H1 (cell line): ENCODE results near the gene KLF13. TPM values are rescaled to one million over a fixed set of nuclear protein-coding genes. Genes with fewer than 3 reads are reported as not detected.

Source experiments
- CTCF ChIA-PET: fragments of 300-600 bp; sonication (Branson Sonifier 250); formaldehyde crosslinking; loops from one replicate; lab custom pipeline; 2021; ENCODE audit not compliant: partially characterized antibody; lab: Charles Lee
- POLR2A ChIA-PET: fragments of 300-600 bp; sonication (Branson Sonifier 250); formaldehyde crosslinking; loops from one replicate; lab custom pipeline; 2021; ENCODE audit warnings: inconsistent platforms; ENCODE audit not compliant: partially characterized antibody; lab: Charles Lee
- DNase-seq, 2 experiments: peaks; one replicate each; pipeline versions ENCODE4 v3.0.0 to v3.0.0-alpha.2; 2010 to 2022; ENCODE audit warnings: low spot score in 2 of 2, low read depth in 1 of 2, mixed read lengths in 1 of 2
- FAIRE-seq: peaks from 2 replicates; lab custom pipeline; 2011; peaks lifted over from hg19 to GRCh38; lab: Jason Lieb, UNC
- H2AFZ ChIP-seq: 2 replicates; pipeline ENCODE4 v1.8.1; 2012; ENCODE audit warnings: low read length, inconsistent platforms
- H2AK5ac ChIP-seq: 2 replicates; pipeline ENCODE4 v1.6.1; 2013; ENCODE audit warnings: low read depth, low read length
- H2BK120ac ChIP-seq: replicated peaks from 2 replicates; pipeline ENCODE3; 2013; ENCODE audit warnings: low read depth, low read length, inconsistent platforms
- H2BK12ac ChIP-seq: 2 replicates; pipeline ENCODE4 v1.6.1; 2013; ENCODE audit warnings: low read depth, low read length
- H2BK15ac ChIP-seq: 2 replicates; pipeline ENCODE4 v1.6.1; 2013; ENCODE audit warnings: low read length
- H2BK20ac ChIP-seq: 2 replicates; pipeline ENCODE4 v1.6.1; 2013; ENCODE audit warnings: low read length
- H2BK5ac ChIP-seq: 2 replicates; pipeline ENCODE4 v1.6.1; 2013; ENCODE audit warnings: low read depth, low read length
- H3K14ac ChIP-seq: 2 replicates; pipeline ENCODE4 v1.6.1; 2013; ENCODE audit warnings: inconsistent platforms; ENCODE audit not compliant: insufficient read length
- H3K18ac ChIP-seq: 2 replicates; pipeline ENCODE4 v1.6.1; 2013; ENCODE audit warnings: low read length; ENCODE audit errors: extremely low read depth
- H3K23ac ChIP-seq: 2 replicates; pipeline ENCODE4 v1.6.1; 2013; ENCODE audit warnings: inconsistent platforms; ENCODE audit not compliant: insufficient read length
- H3K23me2 ChIP-seq: 2 replicates; pipeline ENCODE4 v1.6.1; 2013; ENCODE audit warnings: low read depth, low read length
- H3K27ac ChIP-seq: 2 replicates; pipeline ENCODE4 v1.6.1; 2011; ENCODE audit warnings: low read depth, low read length, inconsistent platforms
- H3K27me3 ChIP-seq, 4 experiments: replicated peaks in 1 of 4; 1 replicate in 1 of 4; 2 replicates in 3 of 4; pipeline versions ENCODE4 v1.6.1 to v1.8.1; 2011 to 2013; ENCODE audit warnings: low read length in 3 of 4, mild to moderate bottlenecking in 3 of 4, inconsistent platforms in 2 of 4, mixed read lengths in 2 of 4, moderate library complexity in 1 of 4; ENCODE audit not compliant: control insufficient read depth in 3 of 4, insufficient read depth in 3 of 4; ENCODE audit errors: extremely low read depth in 1 of 4
- H3K36me3 ChIP-seq, 4 experiments: 2 replicates each; pipeline versions ENCODE4 v1.6.1 to v1.8.1; 2011 to 2013; ENCODE audit warnings: mild to moderate bottlenecking in 4 of 4, low read length in 3 of 4, moderate library complexity in 2 of 4, control low read depth in 1 of 4, inconsistent platforms in 1 of 4; ENCODE audit not compliant: insufficient read depth in 4 of 4, control insufficient read depth in 2 of 4
- H3K4ac ChIP-seq: replicated peaks from 2 replicates; pipeline ENCODE3; 2013; ENCODE audit warnings: low read length, low read depth, mixed read lengths, inconsistent platforms; ENCODE audit not compliant: insufficient read length
- H3K4me1 ChIP-seq, 4 experiments: replicated peaks in 1 of 4; 1 replicate in 1 of 4; 2 replicates in 3 of 4; pipeline versions ENCODE4 v1.6.1 to v1.8.1; 2011 to 2013; ENCODE audit warnings: low read length in 3 of 4, inconsistent platforms in 2 of 4, mixed read lengths in 1 of 4; ENCODE audit not compliant: insufficient read depth in 4 of 4, control insufficient read depth in 3 of 4
- H3K4me2 ChIP-seq, 2 experiments: 2 replicates each; pipeline versions ENCODE4 v1.6.1 to v1.8.1; 2011 to 2013; ENCODE audit warnings: low read depth in 2 of 2, low read length in 2 of 2, control low read depth in 1 of 2, inconsistent platforms in 1 of 2, mild to moderate bottlenecking in 1 of 2; ENCODE audit not compliant: insufficient read depth in 1 of 2
- H3K4me3 ChIP-seq, 4 experiments: fragments of 200-600, 300-600 bp in 1 of 4; sonication (generic), shearing (Covaris generic), sonication (Bioruptor Twin) in 1 of 4; 2 replicates each; pipeline versions ENCODE4 v1.5.1 to v1.8.1; 2011 to 2016; ENCODE audit warnings: low read length in 4 of 4, low read depth in 3 of 4, control low read depth in 2 of 4, inconsistent platforms in 2 of 4, mild to moderate bottlenecking in 2 of 4, mixed read lengths in 1 of 4, moderate library complexity in 1 of 4; ENCODE audit not compliant: insufficient read depth in 2 of 4; ENCODE audit errors: extremely low read depth in 1 of 4
- H3K56ac ChIP-seq: replicated peaks from 2 replicates; pipeline ENCODE3; 2013; ENCODE audit warnings: low read depth, mild to moderate bottlenecking, mixed read lengths, low read length, inconsistent platforms; ENCODE audit not compliant: insufficient read length
- H3K79me1 ChIP-seq: 2 replicates; pipeline ENCODE4 v1.6.1; 2013; ENCODE audit warnings: low read depth, low read length, control low read depth
- H3K79me2 ChIP-seq, 2 experiments: 2 replicates each; pipeline versions ENCODE4 v1.6.1 to v1.8.1; 2012 to 2013; ENCODE audit warnings: low read length in 2 of 2, mild to moderate bottlenecking in 2 of 2, inconsistent platforms in 1 of 2; ENCODE audit not compliant: insufficient read depth in 2 of 2, control insufficient read depth in 1 of 2
- H3K9ac ChIP-seq, 4 experiments: replicated peaks in 1 of 4; 1 replicate in 1 of 4; 2 replicates in 3 of 4; pipeline versions ENCODE4 v1.6.1 to v1.8.1; 2011 to 2013; ENCODE audit warnings: low read depth in 3 of 4, low read length in 3 of 4, control low read depth in 2 of 4, mild to moderate bottlenecking in 2 of 4, moderate library complexity in 2 of 4, inconsistent platforms in 1 of 4; ENCODE audit errors: extremely low read depth in 1 of 4
- H3K9me3 ChIP-seq, 2 experiments: 2 replicates each; pipeline versions ENCODE4 v1.6.1 to v1.8.1; 2012 to 2013; ENCODE audit warnings: mild to moderate bottlenecking in 2 of 2, moderate library complexity in 2 of 2, control low read depth in 1 of 2, inconsistent platforms in 1 of 2, low read depth in 1 of 2, low read length in 1 of 2, mixed read lengths in 1 of 2; ENCODE audit not compliant: insufficient read depth in 2 of 2
- H4K20me1 ChIP-seq, 2 experiments: replicated peaks in 1 of 2; 2 replicates each; pipeline versions ENCODE3 to v1.8.1; 2011 to 2013; ENCODE audit warnings: inconsistent platforms in 2 of 2, low read length in 2 of 2, mild to moderate bottlenecking in 1 of 2; ENCODE audit not compliant: insufficient read depth in 2 of 2, control insufficient read depth in 1 of 2
- H4K5ac ChIP-seq: 2 replicates; pipeline ENCODE4 v1.6.1; 2013; ENCODE audit warnings: low read length, low read depth, mixed read lengths, inconsistent platforms; ENCODE audit not compliant: insufficient read length
- H4K8ac ChIP-seq: 2 replicates; pipeline ENCODE4 v1.8.0; 2013; ENCODE audit warnings: mild to moderate bottlenecking, moderate library complexity, low read length, inconsistent platforms; ENCODE audit not compliant: insufficient read depth; ENCODE audit errors: extremely low read depth
- H4K91ac ChIP-seq: replicated peaks from 2 replicates; pipeline ENCODE3; 2013; ENCODE audit warnings: low read length, mixed read lengths, inconsistent platforms; ENCODE audit not compliant: insufficient read length
- ATF2 ChIP-seq: IDR thresholded peaks from 2 replicates; pipeline ENCODE4 v1.6.1; 2012; ENCODE audit warnings: low read length, inconsistent platforms
- BACH1 ChIP-seq: IDR thresholded peaks from 2 replicates; pipeline ENCODE4 v1.6.1; 2012; ENCODE audit warnings: low read length, improper control_type of control experiment
- CBX8 ChIP-seq: fragments of 300-800, 300-1000 bp; sonication (generic); IDR thresholded peaks from 2 replicates; pipeline ENCODE4 v1.7.1; 2016; ENCODE audit warnings: low read depth, low read length, borderline replicate concordance
- CHD1 ChIP-seq: IDR thresholded peaks from 2 replicates; pipeline ENCODE4 v1.6.1; 2012; ENCODE audit warnings: low read depth, low read length, improper control_type of control experiment
- FOSL1 ChIP-seq: IDR thresholded peaks from 2 replicates; pipeline ENCODE4 v1.6.1; 2011; ENCODE audit warnings: mild to moderate bottlenecking, low read depth, low read length, moderate library complexity; ENCODE audit not compliant: insufficient read depth
- KDM1A ChIP-seq: fragments of 200-600, 300-600 bp; sonication (generic); IDR thresholded peaks from 2 replicates; pipeline ENCODE4 v1.7.1; 2016; ENCODE audit warnings: mild to moderate bottlenecking, low read length, borderline replicate concordance
- NRF1 ChIP-seq: IDR thresholded peaks from 2 replicates; pipeline ENCODE4 v1.6.1; 2011; ENCODE audit warnings: mild to moderate bottlenecking, low read depth, low read length, improper control_type of control experiment
- POU5F1 ChIP-seq: IDR thresholded peaks from 2 replicates; pipeline ENCODE4 v1.6.1; 2011; ENCODE audit warnings: low read depth, mild to moderate bottlenecking, low read length, moderate library complexity
- RXRA ChIP-seq: IDR thresholded peaks from 2 replicates; pipeline ENCODE4 v1.6.1; 2011; ENCODE audit warnings: low read depth, mild to moderate bottlenecking, low read length, moderate library complexity; ENCODE audit not compliant: insufficient read depth
- TCF12 ChIP-seq: IDR thresholded peaks from 2 replicates; pipeline ENCODE4 v1.6.1; 2011; ENCODE audit warnings: low read depth, mild to moderate bottlenecking, low read length
- YY1 ChIP-seq: IDR thresholded peaks from 2 replicates; pipeline ENCODE4 v1.6.1; 2011; ENCODE audit warnings: low read depth, mild to moderate bottlenecking, low read length
- WGBS, 2 experiments: shearing (Covaris generic) in 1 of 2; methylation state at CpG; one replicate each; pipeline versions ENCODE4 v1.1.6 to v1.1.7; 2013 to 2015; ENCODE audit warnings: low lambda C conversion rate in 2 of 2, mixed read lengths in 2 of 2, inconsistent platforms in 1 of 2, low coverage in 1 of 2, missing lambda C conversion rate in 1 of 2; ENCODE audit not compliant: insufficient replicate concordance in 2 of 2, insufficient coverage in 1 of 2, insufficient read length in 1 of 2; ENCODE audit errors: extremely low coverage in 1 of 2, missing lambda C conversion rate in 1 of 2; 5-methylcytosine and 5-hydroxymethylcytosine counted together
- polyA plus RNA-seq, 7 experiments: library from polyadenylated mRNA; depleted of rRNA in 3 of 7; stranded (reverse) in 5 of 7; unstranded in 2 of 7; fragments of >200 nt in 5 of 7; fragments of 200-250 nt in 2 of 7; gene quantifications; 1 replicate in 5 of 7; 2 replicates in 1 of 7; 4 replicates in 1 of 7; pipeline versions ENCODE4 v1.2.1 to v1.2.3, GENCODE V29; 2011 to 2013; ENCODE audit warnings: missing spikeins in 2 of 7, mixed read lengths in 2 of 7
- total RNA-seq: library from RNA; stranded (reverse); fragmentation: NEBNext Ultra II Directional; extraction: Animal tissue kit (Norgen Biotek cat#: 25700); gene quantifications from 2 replicates; pipeline ENCODE4 v1.2.1, GENCODE V29; 2021

KLF13 gene
- total and polyA plus RNA-seq, 2 of the 8 experiments (the other 6 are each of a cell fraction or from before 2014, with no cell fraction given), result 18.3 to 33.4 TPM

DNA sequence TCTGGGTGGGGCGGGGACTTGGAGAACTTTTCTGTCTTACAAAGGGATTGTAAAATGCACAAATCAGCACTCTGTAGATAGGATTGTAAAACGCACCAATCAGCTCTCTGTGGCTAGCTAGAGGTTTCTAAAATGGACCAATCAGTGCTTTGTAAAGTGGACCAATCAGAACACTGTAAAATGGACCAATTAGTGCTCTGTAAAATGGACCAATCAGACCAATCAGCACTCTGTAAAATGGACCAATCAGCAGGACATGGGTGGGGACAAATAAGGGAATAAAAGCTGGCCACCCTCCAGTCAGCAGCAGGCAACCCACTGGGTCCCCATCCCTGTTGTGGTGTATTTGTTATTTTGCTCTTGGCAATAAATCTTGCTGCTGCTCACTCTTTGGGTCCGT is 77.7 kb downstream of the KLF13 start:
- FAIRE-seq, result no peak
- Histone ChIP-seq H4K91ac (no peak overlapping the region), H2BK20ac (no peak overlapping the region), H3K4me1 (no peaks in the 10 kb centered on the region), H3K4me3 (no peak overlapping the region), H3K79me1 (no peaks in the 10 kb centered on the region), H3K4ac (no peak overlapping the region), H3K18ac (no peak overlapping the region), H3K27me3 (no peaks in the 10 kb centered on the region), H3K36me3 (no peaks in the 10 kb centered on the region), H4K20me1 (no peaks in the 10 kb centered on the region), H4K5ac (no peak overlapping the region), H2BK15ac (no peak overlapping the region), H3K9me3 (peaks cover 0 to 4% of the 10 kb centered on the region in 2 experiments; a peak in 1 of 4 replicates), H3K56ac (no peak overlapping the region), H3K4me2 (no peak overlapping the region), H2BK120ac (no peak overlapping the region), H3K14ac (no peak overlapping the region), H3K23me2 (no peaks in the 10 kb centered on the region), H2BK5ac (no peak overlapping the region), H3K79me2 (no peaks in the 10 kb centered on the region), H4K8ac (no peak overlapping the region), H2AFZ (no peak overlapping the region), H3K23ac (no peak overlapping the region), H2BK12ac (no peak overlapping the region), H2AK5ac (no peak overlapping the region), H3K9ac (no peak overlapping the region), H3K27ac (no peak overlapping the region)
- POLR2A ChIA-PET, result no interaction called here
- CTCF ChIA-PET, result interaction anchor here (1.2 kb wide), 2 partner anchors 24 to 84 kb away, joined by 3 to 5 read pairs; no protein-coding TSS in a partner anchor
- no peak for DNase-seq
- 85% methylated on average over 3 of the region's 3 CpGs; no CpG with 5 or more reads in 1 of the 2 experiments for WGBS, 2 experiments
- TF ChIP-seq CBX8 (no peak), BACH1 (no peak), POU5F1 (no peak), FOSL1 (no peak), CHD1 (no peak), NRF1 (no peak), ATF2 (no peak), KDM1A (no peak), RXRA (no peak), TCF12 (no peak), YY1 (no peak)
